ENCODE data around the gene TTC29. TPM values are rescaled to one million over a fixed set of nuclear protein-coding genes. Genes with fewer than 3 reads are reported as not detected.
A peak's percentile ranks its signal among the peaks of the same experiment; 100 is the strongest.

TTC29 gene
- total RNA-seq, 1 donor from 2014 or later = 0.09 TPM

GRCh38 chr4:146957237-146957636 lies 11.6 kb upstream of the TTC29 start:
- H3K4me1 Mint-ChIP-seq = no peaks in the 10 kb centered on the region
- H3K36me3 Mint-ChIP-seq = no peaks in the 10 kb centered on the region
- H3K79me2 ChIP-seq (ENCODE audit: low read depth) = no peaks in the 10 kb centered on the region
- H2AFZ ChIP-seq (replicated peaks) = no peak overlapping the region
- H3K9ac ChIP-seq = no peak overlapping the region
- no peaks in the 10 kb centered on the region for H3K9me3 Mint-ChIP-seq
- no peak overlapping the region for H3K27ac Mint-ChIP-seq
- DNase-seq (ENCODE audit: low spot score) = no peak
- no peak overlapping the region for H3K4me3 Mint-ChIP-seq
- H3K4me1 ChIP-seq = no peaks in the 10 kb centered on the region
- no peak overlapping the region for H3K4me2 ChIP-seq
- no peaks in the 10 kb centered on the region for H3K9me3 ChIP-seq (ENCODE audit: low read depth)
- H4K20me1 ChIP-seq (ENCODE audit: low read depth) = no peaks in the 10 kb centered on the region
- no peaks in the 10 kb centered on the region for H3K27me3 ChIP-seq
- H3K4me3 ChIP-seq = no peak overlapping the region
- H3K27ac ChIP-seq = no peak overlapping the region
- no peaks in the 10 kb centered on the region for H3F3A ChIP-seq (ENCODE audit: low read depth)
- no peaks in the 10 kb centered on the region for H3K36me3 ChIP-seq
- H3K27me3 Mint-ChIP-seq (ENCODE audit: insufficient read depth, low read depth) = peaks cover 3% of the 10 kb centered on the region
- no peak for TF ChIP-seq EZH2phosphoT487 (IDR thresholded peaks at IDR 0.05)
- no peak for TF ChIP-seq EZH2 (IDR thresholded peaks at IDR 0.05)
- TF ChIP-seq CTCF (IDR thresholded peaks at IDR 0.05) = no peak

GRCh38 chr4:146952896-146953295 lies 7.2 kb upstream of the TTC29 start:
- Histone ChIP-seq H3K4me1 (peaks cover 13% of the 10 kb centered on the region), H3K36me3 (no peaks in the 10 kb centered on the region), H3K4me3 (no peak overlapping the region), H3K27me3 (no peaks in the 10 kb centered on the region), H2AFZ (replicated peaks) (no peak overlapping the region), H3F3A (ENCODE audit: low read depth) (no peaks in the 10 kb centered on the region), H3K9me3 (ENCODE audit: low read depth) (no peaks in the 10 kb centered on the region), H3K79me2 (ENCODE audit: low read depth) (no peaks in the 10 kb centered on the region), H3K27ac (no peak overlapping the region), H3K9ac (no peak overlapping the region), H4K20me1 (ENCODE audit: low read depth) (no peaks in the 10 kb centered on the region), H3K4me2 (no peak overlapping the region)
- Mint-ChIP-seq H3K27ac (no peak overlapping the region), H3K27me3 (ENCODE audit: insufficient read depth, low read depth) (no peaks in the 10 kb centered on the region), H3K4me1 (no peaks in the 10 kb centered on the region), H3K36me3 (no peaks in the 10 kb centered on the region), H3K4me3 (no peak overlapping the region), H3K9me3 (no peaks in the 10 kb centered on the region)
- DNase-seq (ENCODE audit: low spot score) = no peak
- TF ChIP-seq CTCF (IDR thresholded peaks at IDR 0.05) (no peak), EZH2phosphoT487 (IDR thresholded peaks at IDR 0.05) (no peak), EZH2 (IDR thresholded peaks at IDR 0.05) (no peak)

- TF ChIP-seq CTCF (IDR thresholded peaks at IDR 0.05) = no peak
- no peak for TF ChIP-seq EZH2 (IDR thresholded peaks at IDR 0.05)
- TF ChIP-seq EZH2phosphoT487 (IDR thresholded peaks at IDR 0.05) = no peak
- H3K27me3 Mint-ChIP-seq (ENCODE audit: insufficient read depth, low read depth) = no peaks in the 10 kb centered on the region
- no peaks in the 10 kb centered on the region for H3K36me3 Mint-ChIP-seq
- no peaks in the 10 kb centered on the region for H3K9me3 Mint-ChIP-seq
- peak overlapping the region; percentile 14 for H3K4me2 ChIP-seq
- no peaks in the 10 kb centered on the region for H3K79me2 ChIP-seq (ENCODE audit: low read depth)
- no peaks in the 10 kb centered on the region for H3K9me3 ChIP-seq (ENCODE audit: low read depth)
- H4K20me1 ChIP-seq (ENCODE audit: low read depth) = no peaks in the 10 kb centered on the region
- no peaks in the 10 kb centered on the region for H3K36me3 ChIP-seq
- H3K4me1 Mint-ChIP-seq = peaks cover 6% of the 10 kb centered on the region
- peaks cover 22% of the 10 kb centered on the region for H3K4me1 ChIP-seq
- no peak overlapping the region for H3K27ac Mint-ChIP-seq
- no peak overlapping the region for H3K4me3 Mint-ChIP-seq
- H3K4me3 ChIP-seq = no peak overlapping the region
- peak; percentile 28 for DNase-seq (ENCODE audit: low spot score)
- peak overlapping the region; percentile 2 for H2AFZ ChIP-seq (replicated peaks)
- H3K9ac ChIP-seq = no peak overlapping the region
- H3F3A ChIP-seq (ENCODE audit: low read depth) = peaks cover 6% of the 10 kb centered on the region
- peaks cover 8% of the 10 kb centered on the region for H3K27me3 ChIP-seq
- H3K27ac ChIP-seq = no peak overlapping the region
Measured at GRCh38 chr4:146949559-146949958, 3.9 kb upstream of the TTC29 start.

Data from neural progenitor cell (in vitro differentiated cells).